BE2C (cell line): ENCODE data around the gene CSMD2.

ENCODE experiments used
- DNase-seq: peaks from one replicate; pipeline ENCODE4 v3.0.0-alpha.2; 2020
- H3K27me3 ChIP-seq: fragments of 250-450 bp; sonication (Bioruptor Pico); 2 replicates; pipeline ENCODE4 v1.5.1; 2020; ENCODE audit warnings: mild to moderate bottlenecking
- H3K36me3 ChIP-seq: fragments of 250-450 bp; sonication (Bioruptor Pico); 2 replicates; pipeline ENCODE4 v1.5.1; 2020; ENCODE audit warnings: mild to moderate bottlenecking
- H3K4me1 ChIP-seq: fragments of 250-450 bp; sonication (Bioruptor Pico); 2 replicates; pipeline ENCODE4 v1.5.1; 2020
- H3K4me3 ChIP-seq: 2 replicates; pipeline ENCODE4 v1.5.1; 2011; ENCODE audit warnings: low read depth, low read length
- H3K9me3 ChIP-seq: fragments of 250-450 bp; sonication (Bioruptor Pico); 2 replicates; pipeline ENCODE4 v1.5.1; 2020
- TF ChIP-seq, protein P1 (sequence below): IDR thresholded peaks from 2 replicates; pipeline ENCODE4 v1.5.1; 2012; ENCODE audit warnings: mild to moderate bottlenecking, low read depth, low read length

Gene CSMD2

DNA sequence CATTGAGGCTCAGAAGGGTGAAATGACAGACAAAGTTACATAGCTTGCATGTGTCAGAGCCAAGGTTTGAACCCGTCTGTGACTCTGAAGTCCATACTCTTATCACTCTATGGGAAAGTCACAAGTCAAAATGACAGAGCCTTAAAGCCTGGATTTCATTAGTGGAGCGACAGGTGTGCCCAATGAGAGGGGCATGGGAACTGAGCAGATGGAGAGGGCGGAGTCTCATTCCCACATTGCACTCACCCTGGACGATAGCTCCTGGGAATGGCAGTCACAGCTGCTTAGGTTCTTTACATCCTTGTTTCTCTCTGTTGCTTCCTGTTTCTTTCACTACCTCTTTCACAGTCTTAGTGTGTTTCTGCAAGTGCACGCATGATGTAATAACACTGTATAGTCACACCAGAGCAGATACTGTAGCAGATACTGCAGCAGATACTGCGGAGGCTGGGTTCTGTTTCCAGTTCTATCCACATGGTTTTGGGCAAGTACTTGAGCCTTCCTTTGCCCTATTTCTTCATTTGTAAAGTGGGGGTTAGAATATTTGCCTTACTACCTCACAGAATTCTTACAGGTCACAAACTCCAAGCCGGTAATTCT is 565.4 kb downstream of the CSMD2 start:
- Histone ChIP-seq H3K4me1 (no peaks in the 10 kb centered on the region), H3K36me3 (no peaks in the 10 kb centered on the region), H3K9me3 (no peaks in the 10 kb centered on the region), H3K27me3 (no peaks in the 10 kb centered on the region), H3K4me3 (no peak overlapping the region)
- no peak for DNase-seq
- TF ChIP-seq, protein P1, sequence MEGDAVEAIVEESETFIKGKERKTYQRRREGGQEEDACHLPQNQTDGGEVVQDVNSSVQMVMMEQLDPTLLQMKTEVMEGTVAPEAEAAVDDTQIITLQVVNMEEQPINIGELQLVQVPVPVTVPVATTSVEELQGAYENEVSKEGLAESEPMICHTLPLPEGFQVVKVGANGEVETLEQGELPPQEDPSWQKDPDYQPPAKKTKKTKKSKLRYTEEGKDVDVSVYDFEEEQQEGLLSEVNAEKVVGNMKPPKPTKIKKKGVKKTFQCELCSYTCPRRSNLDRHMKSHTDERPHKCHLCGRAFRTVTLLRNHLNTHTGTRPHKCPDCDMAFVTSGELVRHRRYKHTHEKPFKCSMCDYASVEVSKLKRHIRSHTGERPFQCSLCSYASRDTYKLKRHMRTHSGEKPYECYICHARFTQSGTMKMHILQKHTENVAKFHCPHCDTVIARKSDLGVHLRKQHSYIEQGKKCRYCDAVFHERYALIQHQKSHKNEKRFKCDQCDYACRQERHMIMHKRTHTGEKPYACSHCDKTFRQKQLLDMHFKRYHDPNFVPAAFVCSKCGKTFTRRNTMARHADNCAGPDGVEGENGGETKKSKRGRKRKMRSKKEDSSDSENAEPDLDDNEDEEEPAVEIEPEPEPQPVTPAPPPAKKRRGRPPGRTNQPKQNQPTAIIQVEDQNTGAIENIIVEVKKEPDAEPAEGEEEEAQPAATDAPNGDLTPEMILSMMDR: no peak

DNA sequence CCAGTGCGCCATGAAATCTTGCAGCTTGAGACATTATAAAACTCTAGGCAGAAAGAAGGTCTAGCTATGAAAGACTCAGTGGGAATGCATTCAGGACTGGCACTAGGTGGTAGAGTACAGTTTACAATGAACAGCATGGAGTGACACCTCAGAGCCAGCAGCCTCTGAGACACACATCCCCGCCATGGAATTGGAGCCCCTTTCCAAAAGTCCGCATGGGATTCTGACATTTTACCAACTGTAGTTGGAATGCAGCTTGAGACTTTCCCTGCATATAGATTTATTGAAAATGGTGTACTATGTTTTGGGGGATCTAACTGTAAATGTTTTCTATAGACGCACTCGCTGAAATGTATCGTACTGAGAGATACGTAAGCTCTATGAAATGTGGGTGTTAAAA is 576.3 kb downstream of the CSMD2 start:
- no peaks in the 10 kb centered on the region for H3K9me3 ChIP-seq
- TF ChIP-seq, protein P1: no peak
- no peak for DNase-seq
- H3K4me1 ChIP-seq: no peaks in the 10 kb centered on the region
- no peaks in the 10 kb centered on the region for H3K27me3 ChIP-seq
- no peak overlapping the region for H3K4me3 ChIP-seq
- H3K36me3 ChIP-seq: no peaks in the 10 kb centered on the region

DNA sequence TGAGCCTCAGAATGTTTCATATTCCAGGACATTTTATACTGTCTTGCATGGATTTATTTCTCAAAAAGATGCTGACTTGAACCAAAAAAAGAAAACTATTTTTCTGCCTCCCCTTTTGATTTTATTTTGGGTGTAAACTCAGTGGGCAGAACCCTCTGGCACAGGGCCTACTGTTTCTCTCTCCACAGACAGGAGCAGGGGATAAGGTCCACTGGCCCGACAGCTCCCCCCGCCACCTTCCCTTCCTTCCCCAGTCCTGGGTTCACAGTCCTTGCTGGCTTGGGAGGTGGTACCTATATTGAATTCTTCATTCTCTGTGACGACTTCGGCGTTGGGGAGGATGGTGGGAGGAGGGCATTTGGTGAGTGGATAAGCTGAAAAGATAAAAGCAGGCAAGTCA is 578.2 kb downstream of the CSMD2 start:
- no peak for DNase-seq
- TF ChIP-seq, protein P1: no peak
- no peaks in the 10 kb centered on the region for H3K4me1 ChIP-seq
- no peaks in the 10 kb centered on the region for H3K36me3 ChIP-seq
- no peak overlapping the region for H3K4me3 ChIP-seq
- no peaks in the 10 kb centered on the region for H3K27me3 ChIP-seq
- H3K9me3 ChIP-seq: no peaks in the 10 kb centered on the region

DNA sequence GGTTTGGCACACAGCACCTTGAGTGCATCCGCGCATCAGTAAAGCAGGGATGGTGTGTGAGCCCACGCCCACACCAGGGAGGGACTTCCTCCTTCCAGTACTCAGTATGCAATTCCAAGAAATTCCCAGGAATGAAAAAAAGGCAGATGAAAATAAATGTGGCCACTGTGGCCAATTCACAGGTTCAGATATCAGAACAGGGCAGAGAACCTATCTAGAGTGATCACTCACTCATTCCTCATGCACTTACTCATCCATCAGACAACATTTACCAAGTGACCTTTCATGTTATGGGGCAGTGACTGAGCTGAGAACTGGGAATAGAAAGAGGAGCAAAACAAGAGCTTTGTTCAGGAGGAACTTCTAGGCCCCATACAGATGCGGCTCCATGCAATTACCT is 578.9 kb downstream of the CSMD2 start:
- Histone ChIP-seq H3K36me3 (no peaks in the 10 kb centered on the region), H3K4me1 (no peaks in the 10 kb centered on the region), H3K9me3 (no peaks in the 10 kb centered on the region), H3K27me3 (no peaks in the 10 kb centered on the region), H3K4me3 (no peak overlapping the region)
- TF ChIP-seq, protein P1: no peak
- no peak for DNase-seq

DNA sequence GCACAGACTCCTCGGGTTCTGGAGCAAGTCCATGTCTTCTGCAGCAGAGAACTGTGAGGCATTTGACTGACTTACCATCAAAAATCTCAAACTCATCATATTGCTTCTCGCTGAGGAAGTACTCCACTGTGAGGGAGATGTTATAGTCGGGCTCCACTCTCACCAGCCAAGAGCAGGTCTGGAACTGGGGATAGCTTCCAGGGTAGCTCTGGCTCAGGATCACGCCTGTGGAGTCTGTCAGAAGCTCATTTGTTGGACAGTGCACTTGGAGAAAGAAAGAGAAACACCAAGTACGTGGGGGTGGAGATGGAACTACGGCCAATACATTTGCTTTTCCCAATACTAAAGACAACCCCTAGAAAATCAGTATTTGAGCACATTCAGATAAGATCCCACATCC is 581.5 kb downstream of the CSMD2 start:
- no peak overlapping the region for H3K4me3 ChIP-seq

More for the DNA sequence above, 581.5 kb downstream of the CSMD2 start:
- TF ChIP-seq, protein P1: no peak
- no peaks in the 10 kb centered on the region for H3K9me3 ChIP-seq
- no peaks in the 10 kb centered on the region for H3K4me1 ChIP-seq
- H3K27me3 ChIP-seq: no peaks in the 10 kb centered on the region
- no peaks in the 10 kb centered on the region for H3K36me3 ChIP-seq
- DNase-seq: no peak
